OCI-LY1 (cell line): ENCODE results near the gene PCNX2.

ENCODE experiments used
- EZH2 ChIP-seq: fragments of 200-600 bp; sonication (generic), shearing (Covaris generic); IDR thresholded peaks from 2 replicates; pipeline ENCODE4 v1.8.0; 2017; ENCODE audit warnings: borderline replicate concordance, mixed run types, mild to moderate bottlenecking, antibody characterized with exemption, low read length, moderate library complexity, mixed read lengths
- TF ChIP-seq, protein P1 (sequence below): fragments of 200-600 bp; sonication (generic), shearing (Covaris generic); IDR thresholded peaks from 2 replicates; pipeline ENCODE4 v1.5.1; 2017; ENCODE audit warnings: mild to moderate bottlenecking, antibody characterized with exemption, low read length, moderate library complexity, mixed read lengths

DNA sequence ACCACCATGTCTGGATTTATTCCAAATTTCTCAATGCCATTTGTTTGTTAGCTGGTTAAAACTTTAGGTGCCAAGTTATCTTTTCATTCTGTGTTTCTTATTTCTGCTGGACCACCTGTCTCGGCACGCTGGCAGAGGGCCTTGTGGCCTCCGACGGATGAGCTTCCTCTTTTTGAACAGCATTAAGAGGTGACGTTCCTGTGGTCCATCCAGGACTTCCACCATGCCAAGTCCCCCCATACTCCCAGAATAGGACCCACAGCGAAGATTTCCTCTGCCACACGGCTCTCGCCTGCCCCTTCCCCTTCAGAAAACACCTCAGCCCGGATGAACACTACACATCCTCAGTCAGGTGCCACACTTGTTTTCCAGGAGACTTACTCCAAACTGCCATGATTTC, 271.3 kb downstream of the PCNX2 start:
- TF ChIP-seq, protein P1, sequence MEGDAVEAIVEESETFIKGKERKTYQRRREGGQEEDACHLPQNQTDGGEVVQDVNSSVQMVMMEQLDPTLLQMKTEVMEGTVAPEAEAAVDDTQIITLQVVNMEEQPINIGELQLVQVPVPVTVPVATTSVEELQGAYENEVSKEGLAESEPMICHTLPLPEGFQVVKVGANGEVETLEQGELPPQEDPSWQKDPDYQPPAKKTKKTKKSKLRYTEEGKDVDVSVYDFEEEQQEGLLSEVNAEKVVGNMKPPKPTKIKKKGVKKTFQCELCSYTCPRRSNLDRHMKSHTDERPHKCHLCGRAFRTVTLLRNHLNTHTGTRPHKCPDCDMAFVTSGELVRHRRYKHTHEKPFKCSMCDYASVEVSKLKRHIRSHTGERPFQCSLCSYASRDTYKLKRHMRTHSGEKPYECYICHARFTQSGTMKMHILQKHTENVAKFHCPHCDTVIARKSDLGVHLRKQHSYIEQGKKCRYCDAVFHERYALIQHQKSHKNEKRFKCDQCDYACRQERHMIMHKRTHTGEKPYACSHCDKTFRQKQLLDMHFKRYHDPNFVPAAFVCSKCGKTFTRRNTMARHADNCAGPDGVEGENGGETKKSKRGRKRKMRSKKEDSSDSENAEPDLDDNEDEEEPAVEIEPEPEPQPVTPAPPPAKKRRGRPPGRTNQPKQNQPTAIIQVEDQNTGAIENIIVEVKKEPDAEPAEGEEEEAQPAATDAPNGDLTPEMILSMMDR = no peak
- TF ChIP-seq EZH2 = no peak
